HUDEP-2 (cell line): ENCODE results near the gene ATP8B3.

Source experiments
- DNase-seq, 76 experiments: peaks; one replicate each; lab custom pipeline; 2025; ENCODE audit not compliant: unreplicated experiment in 76 of 76; lab: John Stamatoyannopoulos, UW

The ATP8B3 gene

DNA sequence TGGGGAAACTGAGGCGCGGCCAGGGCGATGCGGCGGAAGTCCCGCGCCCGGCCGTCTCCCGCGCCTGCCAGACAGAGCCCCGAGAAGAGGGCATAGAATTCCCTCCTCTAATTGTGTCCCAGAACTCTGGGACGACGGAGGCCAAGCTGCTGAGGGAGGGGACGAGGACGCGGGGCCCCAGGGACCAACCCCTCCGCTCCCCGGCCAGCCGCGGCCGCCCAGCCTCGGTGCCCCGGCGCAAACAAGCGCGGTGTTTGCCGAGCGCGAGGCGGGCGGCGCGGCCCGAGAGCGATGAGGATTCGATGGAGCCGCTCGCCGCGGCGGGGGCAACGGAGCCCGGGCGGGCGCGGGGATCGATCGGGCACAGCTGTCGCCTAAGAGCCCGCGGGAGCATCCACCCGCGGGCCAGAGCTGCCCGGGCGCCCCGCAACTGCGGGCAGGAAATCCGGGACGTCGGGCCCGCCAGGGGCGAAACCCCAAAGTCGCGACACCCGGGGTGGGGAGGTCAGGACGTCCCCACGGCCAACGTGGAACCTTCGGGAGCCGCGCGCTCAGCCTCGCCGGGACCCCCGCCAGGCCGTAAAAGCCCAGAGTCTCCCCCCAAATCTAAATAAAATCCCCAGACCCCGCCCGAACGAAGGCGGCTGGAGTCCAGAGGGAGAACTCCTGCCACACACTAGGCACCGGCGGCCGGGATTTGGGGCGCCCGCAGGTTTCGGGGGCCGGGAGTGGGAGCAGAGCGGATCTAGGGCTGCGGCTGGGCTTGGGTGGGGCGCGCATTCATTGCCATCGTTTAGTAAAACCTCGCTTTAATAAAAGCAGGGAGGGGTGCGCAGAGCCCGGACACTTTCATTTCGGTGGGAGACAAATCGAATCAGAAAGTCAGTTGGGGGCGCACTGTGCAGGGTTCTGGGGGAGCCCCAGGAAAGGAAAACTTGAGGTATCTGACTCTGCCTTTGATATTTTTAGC is 62.4 kb downstream of the ATP8B3 start:
- DNase-seq = no peak

DNA sequence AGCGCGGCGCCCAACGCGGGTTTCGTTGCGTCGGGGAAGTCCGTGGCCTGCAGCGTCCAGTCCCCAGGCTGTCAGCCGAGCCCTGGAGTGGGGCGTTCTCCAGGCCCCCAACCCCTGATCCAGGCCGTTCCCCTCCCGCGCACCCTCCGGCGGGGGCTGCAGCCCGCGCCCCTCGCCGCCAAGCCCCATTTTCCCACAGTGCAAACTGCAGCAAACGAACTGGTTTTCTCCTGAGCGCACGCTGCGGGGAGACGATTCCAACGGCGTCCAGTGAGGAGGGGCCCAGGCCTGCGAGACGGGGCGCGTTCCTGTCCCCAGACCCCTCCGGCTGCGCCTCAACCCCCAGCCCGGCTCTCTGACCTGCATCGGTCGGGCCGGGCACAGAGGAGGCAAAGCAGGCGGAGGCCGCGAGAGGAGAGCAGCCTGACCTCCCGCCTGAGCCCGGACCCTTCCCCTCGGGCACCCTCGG is 63.2 kb downstream of the ATP8B3 start:
- no peak for DNase-seq

DNA sequence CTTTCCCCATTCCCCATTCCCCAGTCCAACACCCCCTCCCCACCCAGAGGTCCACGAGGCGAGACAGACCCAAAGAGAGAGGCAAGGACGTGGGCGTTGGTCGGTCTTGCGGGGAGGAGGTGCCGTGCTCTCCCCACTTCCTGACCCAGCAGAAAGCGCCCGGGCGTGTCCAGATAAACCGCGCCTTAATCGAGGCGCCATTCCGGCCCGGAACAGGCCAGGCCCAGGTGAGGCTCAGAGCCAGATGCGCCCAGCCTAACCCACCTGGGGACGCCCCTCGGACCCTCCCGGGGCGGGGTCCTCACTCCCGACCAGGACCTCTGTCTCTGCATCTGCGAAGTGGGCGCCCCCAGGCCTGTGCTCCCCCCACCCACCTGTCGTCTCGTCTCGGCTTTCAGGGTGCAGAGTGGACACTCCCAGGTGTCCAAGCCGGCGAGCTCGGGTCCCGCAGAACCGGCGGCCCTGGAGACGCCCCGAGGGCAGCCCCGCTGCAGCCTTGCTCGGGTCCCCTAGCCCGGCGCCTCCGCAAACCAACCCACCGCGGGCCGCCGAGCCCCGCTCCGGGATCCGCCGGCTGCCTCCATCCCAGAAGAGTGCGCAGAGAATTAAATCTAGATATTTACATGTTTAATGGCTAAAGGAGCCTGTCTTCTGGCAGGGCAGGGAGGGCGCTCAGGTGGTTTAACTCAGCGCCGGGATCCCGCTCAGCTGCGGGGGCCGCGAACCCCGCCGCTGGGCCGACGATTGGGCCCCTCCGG is 63.8 kb downstream of the ATP8B3 start:
- DNase-seq = peak in 19 of 76 experiments; percentile 20 to 73 (median 45)

DNA sequence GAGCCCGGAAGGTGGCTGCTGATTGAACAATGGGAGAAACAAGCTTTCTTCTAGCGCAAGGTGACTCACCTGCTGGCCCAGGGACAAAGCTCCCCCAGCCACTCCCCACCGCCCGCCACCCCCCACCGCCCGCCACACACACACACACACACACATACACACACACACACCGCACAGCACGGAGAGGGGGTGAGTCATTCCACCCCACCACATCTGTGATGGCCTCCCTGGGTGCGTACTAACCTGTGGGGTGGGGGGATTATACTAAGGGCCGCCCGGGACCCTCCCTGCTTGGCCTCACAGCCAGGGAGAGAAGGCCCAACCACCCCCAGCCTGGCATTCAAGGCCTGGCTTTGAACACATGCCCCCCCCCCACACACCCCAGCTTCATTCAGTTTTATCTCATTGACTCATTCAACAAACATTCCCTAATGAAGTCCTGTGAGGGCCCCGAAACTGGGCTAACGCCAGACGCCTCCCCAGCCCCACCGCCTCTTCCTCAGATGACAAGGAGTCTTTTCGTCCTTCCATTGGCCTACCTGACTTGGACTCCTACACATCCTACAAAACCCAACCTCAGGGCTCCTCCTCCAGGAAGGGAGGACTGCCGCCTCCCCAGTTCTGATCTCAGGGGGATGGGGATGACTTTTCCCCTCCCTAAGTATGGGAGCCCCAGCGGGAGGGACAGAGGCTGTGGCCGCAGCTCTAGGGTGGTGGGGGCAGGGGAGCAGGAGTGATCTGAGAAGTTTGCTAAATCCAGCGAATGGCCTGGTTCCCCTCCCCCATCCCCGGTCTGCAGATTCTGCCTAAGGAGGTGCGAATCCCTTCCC is 64.6 kb downstream of the ATP8B3 start:
- peak in 51 of 76 experiments; percentile 12 to 89 (median 57) for DNase-seq

DNA sequence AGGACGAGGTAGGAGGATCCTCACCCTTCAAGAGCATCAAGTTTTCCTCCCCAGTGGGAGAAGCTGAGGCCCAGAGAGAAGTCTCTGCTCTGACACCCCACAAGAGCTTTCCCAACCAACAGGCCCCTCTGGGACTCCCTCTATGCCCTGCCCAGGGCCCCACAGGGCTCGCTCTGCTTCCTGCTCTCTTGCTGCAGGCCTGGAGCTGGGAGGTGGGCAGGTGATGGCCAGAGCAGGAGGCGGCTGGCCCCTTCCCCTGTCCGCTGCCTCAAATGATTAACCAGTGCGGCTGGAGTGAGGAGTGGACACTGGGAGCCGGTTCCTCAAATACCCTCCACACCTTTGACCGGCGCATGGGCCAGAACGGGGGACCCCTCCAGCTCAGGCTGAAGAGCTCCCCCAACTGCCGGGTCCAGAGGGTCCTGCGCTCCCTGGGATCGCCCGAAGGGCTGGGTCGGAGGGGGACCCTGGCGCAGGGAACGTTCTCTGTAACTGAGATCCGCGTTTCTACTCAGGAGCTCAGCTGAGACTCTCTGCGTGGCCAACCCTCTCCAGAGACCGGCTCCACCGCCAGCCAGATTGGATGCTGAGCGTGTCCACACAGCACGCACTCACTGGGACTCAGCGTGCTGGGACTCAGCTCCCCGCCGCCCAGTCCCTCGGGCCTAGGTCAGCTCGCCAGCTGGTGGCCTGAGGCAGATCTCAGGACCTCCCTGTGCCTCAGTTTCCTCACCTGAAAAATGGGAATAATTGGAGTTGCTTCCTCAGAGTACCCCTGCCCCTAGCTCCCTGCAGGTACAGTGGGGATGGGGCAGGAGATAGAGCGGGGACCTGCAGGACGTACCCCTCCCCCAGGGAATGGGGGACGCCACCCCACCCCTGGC is 65.4 kb downstream of the ATP8B3 start:
- DNase-seq = peak in 7 of 76 experiments; percentile 9 to 34 (median 21)

DNA sequence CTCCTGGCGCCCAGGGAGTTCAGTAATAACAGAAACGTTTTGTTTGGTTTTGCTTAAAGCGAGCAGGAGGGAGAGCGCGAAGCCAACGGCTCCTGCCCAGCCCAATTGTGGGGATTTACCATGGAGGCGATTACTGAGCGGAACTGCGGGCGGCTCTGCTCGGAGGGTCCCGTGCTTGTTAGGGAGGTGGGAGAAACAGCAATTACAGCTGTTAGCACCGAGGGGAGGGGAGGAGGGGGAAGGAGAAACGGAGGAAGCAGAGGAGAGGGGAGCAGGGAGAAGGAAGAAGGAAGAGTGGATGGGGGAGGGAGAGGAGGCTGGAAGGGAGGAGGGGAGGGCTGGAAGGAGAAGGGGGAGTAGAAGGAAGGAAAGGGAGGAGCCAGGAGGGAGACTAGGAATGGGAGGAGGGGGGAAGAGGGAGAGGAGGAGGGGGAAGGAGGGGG is 66.5 kb downstream of the ATP8B3 start:
- no peak for DNase-seq

DNA sequence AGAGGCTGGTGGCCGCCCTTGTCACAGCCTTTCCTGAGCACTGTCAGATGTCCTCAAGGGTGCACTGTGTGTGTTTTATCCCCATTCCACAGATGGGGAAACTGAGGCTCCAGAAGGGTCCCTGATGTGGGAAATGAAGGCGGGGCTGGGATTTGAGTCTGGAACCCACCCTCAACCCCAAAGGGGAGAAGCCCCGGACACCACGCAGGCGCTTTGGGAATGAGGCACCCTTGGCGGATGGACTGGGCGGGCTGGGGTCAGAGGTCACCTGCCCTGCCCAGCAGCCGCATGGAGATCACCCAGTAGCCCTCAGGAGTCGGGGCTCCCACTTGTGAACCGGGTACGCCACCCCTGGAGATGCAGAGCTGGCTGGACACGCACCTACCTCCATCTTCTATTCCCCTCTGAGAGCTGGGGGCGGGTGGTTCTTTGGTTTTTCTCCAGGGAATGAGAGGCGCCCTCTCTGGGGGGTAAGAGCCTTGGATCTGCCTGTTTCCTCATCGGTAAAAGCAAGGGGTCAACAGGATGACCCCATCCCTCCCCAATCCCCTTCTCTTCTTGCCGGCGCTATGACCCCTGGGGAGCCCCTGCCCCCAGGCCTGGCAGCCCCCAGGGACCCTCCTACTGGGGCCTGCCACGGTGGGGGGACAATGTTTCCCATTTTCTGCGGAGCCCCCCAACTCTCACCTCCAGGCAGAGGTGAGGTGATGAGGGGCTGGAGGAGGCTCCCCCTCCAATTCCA is 67.1 kb downstream of the ATP8B3 start:
- DNase-seq = no peak

DNA sequence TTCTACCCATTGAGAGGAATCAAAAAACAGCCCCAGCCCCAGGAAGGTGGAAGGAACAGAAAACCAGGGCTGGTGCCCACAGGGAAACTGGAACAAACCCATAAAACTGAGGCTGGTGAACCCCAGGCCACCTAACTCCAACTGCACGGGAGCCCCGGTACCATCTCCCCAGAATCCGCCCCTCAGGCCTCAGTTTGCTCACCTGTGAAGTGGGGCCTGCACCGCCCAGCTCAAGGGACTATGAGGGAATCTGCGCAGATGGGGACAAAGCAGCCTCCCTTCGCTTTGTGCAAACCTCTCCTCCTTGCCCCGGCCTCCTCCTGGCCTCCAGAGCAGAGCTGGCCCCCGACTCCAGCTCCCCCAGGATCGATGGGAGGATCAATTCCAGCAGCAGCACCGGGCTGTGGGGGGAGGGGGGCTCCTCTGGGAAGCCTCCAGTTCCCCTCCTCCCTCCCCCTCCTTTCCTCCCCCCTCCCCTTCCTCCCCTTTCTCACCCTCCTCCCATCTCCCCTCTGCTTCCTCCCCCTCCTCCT is 67.9 kb downstream of the ATP8B3 start:
- DNase-seq = no peak

DNA sequence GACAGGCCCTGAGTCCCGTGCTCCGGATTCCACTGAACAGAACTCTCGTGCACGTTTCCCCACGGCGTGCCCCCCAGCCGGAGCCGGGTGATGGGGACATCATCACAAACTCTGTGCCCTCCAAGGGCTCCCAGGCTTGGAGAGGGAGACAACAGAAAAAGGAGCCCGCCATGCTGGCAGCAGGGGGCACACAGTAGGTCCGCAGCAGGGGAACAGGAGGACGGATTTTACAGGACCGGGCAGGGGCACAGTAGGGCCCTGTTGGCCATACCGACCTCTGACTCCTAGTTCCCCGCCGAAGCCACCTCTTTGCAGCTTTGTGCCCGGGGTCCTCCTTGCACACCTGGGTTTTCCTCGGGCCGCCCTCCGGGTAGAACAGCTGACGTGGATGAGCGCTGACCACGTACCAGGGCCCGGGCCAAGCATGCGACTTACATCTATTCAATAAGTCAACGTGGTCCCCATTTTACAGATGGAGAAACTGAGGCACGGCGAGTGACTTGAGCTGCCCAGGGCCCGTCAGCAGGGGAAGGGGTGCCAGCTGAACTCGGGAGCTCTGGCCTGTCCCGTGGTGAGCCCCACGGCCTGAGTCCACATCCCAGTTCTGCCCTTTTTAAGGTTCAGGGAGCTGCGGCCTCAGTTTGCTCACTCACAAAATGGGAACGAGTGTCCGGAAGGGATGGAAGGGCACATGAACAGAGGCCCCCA is 68.9 kb downstream of the ATP8B3 start:
- no peak for DNase-seq

DNA sequence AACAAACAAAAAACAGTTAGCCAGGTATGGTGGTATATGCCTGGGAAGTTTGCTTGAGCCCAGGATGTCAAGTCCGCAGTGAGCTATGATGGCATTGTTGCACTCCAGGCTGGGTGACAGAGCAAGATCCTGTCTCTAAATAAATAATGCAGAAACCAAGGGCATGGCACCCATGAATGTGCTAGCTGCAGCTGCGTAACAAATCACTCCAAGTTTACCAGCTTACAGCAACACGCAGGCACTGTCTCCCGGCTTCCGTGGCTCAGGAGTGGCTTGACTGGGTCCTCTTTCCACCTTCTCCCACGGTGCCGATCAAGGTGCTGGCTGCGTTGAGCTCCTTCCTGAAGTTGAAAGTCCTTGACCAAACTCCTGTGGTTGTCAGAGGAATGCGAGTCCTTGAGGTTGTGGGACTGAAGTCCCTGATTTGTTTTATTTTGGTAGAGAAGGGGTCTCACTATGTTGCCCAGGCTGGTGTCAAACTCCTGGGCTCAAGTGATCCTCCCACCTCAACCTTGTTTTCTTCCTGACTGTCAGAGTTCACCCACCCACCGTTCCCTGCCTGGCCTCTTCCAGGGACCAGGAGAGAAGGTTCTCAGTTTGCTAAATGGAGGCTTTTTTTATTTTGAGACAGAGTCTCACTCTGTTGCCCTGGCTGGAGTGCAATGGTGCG is 72.0 kb downstream of the ATP8B3 start:
- DNase-seq = no peak

DNA sequence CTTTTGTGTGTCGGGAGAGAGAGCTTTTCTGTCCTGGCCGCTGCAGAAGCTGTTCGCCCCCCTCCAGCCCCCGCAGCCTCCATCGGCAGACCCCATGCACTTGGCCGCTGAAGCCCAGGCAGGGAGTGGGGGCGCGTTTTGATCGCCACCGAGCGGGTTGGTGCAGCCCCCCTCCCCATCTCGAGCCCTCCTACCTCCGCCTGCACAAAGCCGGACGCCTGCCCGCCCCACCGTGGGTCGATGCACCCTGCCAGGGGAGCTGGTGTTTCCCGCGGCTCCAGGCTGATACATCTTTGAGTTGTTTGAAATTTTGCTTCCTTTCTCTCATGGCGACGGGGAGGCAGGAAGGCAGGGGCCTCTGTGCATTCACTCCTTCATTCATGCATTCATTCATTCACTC is 75.1 kb downstream of the ATP8B3 start:
- DNase-seq = no peak

DNA sequence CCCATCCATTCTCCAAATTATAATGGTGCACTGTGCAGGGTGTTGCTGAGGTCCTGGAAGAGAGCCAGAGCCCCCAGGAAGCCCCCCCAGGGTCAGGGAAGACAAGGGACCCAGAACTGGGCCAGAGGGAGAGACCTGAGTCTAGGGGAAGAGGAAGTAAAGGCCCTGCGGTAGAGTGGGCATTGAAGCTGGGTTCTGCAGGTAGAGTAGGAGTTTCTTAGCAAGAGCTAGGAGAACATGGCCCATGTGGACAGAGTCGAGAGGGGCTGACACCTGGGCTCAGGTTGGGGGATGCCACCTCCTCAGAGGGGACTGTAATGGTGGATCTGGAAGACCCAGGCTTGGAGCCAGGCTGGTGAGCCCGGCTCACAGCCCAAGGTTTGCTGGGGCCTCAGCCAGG is 75.8 kb downstream of the ATP8B3 start:
- DNase-seq = no peak

DNA sequence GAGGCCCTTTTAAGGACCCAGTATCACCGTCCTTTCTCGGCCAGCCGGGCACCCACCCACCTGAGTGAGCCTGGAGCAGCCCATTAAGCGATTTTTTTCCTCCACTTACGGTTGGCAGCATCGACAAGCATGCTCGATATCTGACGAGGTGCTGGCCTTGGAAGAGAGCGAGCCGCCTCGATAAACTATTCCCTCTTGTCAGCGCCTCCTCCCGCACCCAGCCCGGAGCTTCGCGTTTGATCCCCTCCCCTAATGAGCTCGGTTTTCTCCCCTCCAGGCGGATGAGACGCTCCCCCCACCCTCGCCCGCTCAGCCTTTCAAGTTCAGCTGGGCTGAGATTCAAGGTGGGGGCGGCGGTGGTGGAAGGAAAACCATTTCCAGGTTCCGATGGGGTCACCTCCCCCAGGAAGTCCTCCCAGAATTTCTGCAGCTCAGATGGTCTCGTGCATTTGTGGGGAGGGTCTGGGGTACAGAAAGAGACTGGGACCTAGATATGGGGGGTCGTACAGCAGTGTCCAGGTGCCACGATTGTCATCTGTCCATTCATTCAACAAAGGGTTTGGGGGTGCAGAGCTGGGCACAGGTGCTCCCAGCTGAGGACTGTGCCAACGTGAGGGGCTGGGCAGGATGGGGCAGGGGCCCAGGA is 77.6 kb downstream of the ATP8B3 start:
- DNase-seq = no peak
